ENCODE data around the gene HIVEP3.
"Not testable (repeated sequence)": the region's sequence is repeated elsewhere in the genome, so short reads cannot be mapped to it uniquely, and the experiment has no call there.

The HIVEP3 gene

GRCh38 chr1:41573785-41574713 is 344.7 kb downstream of the HIVEP3 start:
- in situ Hi-C loops (cut with MboI; ENCODE audit: low sequenced_read_pairs), result loop anchor here (5.0 kb wide), 1 partner anchor 223 kb away; no protein-coding TSS in a partner anchor

GRCh38 chr1:41573194-41573593 is 345.5 kb downstream of the HIVEP3 start:
- in situ Hi-C loops (cut with MboI; ENCODE audit: low sequenced_read_pairs), result loop anchor here (5.0 kb wide), 1 partner anchor 224 kb away; no protein-coding TSS in a partner anchor

GRCh38 chr1:41572224-41572623 is 346.5 kb downstream of the HIVEP3 start:
- in situ Hi-C loops (cut with MboI; ENCODE audit: low sequenced_read_pairs), result loop anchor here (5.0 kb wide), 1 partner anchor 225 kb away; no protein-coding TSS in a partner anchor

GRCh38 chr1:41571041-41571440 is 347.7 kb downstream of the HIVEP3 start:
- in situ Hi-C loops (cut with MboI; ENCODE audit: low sequenced_read_pairs), result loop anchor here (5.0 kb wide), 1 partner anchor 226 kb away; no protein-coding TSS in a partner anchor

- in situ Hi-C loops (cut with MboI; ENCODE audit: low sequenced_read_pairs), result no loop called here
Measured at GRCh38 chr1:41568204-41568603, 350.5 kb downstream of the HIVEP3 start.

- in situ Hi-C loops (cut with MboI; ENCODE audit: low sequenced_read_pairs), result no loop called here
Measured at GRCh38 chr1:41566969-41567368, 351.8 kb downstream of the HIVEP3 start.

- in situ Hi-C loops (cut with MboI; ENCODE audit: low sequenced_read_pairs), result no loop called here
Measured at GRCh38 chr1:41566274-41566885, 352.3 kb downstream of the HIVEP3 start.

GRCh38 chr1:41564741-41565475 is 353.8 kb downstream of the HIVEP3 start:
- in situ Hi-C loops (cut with MboI; ENCODE audit: low sequenced_read_pairs), result no loop called here

GRCh38 chr1:41562328-41562727 is 356.4 kb downstream of the HIVEP3 start:
- in situ Hi-C loops (cut with MboI; ENCODE audit: low sequenced_read_pairs), result no loop called here

- in situ Hi-C loops (cut with MboI; ENCODE audit: low sequenced_read_pairs), result no loop called here
Measured at GRCh38 chr1:41560931-41561330, 357.8 kb downstream of the HIVEP3 start.

- in situ Hi-C loops (cut with MboI; ENCODE audit: low sequenced_read_pairs), result no loop called here
Measured at GRCh38 chr1:41560496-41560895, 358.2 kb downstream of the HIVEP3 start.

GRCh38 chr1:41559331-41559730 is 359.4 kb downstream of the HIVEP3 start:
- in situ Hi-C loops (cut with MboI; ENCODE audit: low sequenced_read_pairs), result no loop called here

GRCh38 chr1:41558761-41559171 is 360.0 kb downstream of the HIVEP3 start:
- in situ Hi-C loops (cut with MboI; ENCODE audit: low sequenced_read_pairs), result no loop called here

- in situ Hi-C loops (cut with MboI; ENCODE audit: low sequenced_read_pairs), result no loop called here
Measured at GRCh38 chr1:41557751-41558455, 360.8 kb downstream of the HIVEP3 start.

GRCh38 chr1:41554746-41555145 is 364.0 kb downstream of the HIVEP3 start:
- in situ Hi-C loops (cut with MboI; ENCODE audit: low sequenced_read_pairs), result not testable (repeated sequence)

- in situ Hi-C loops (cut with MboI; ENCODE audit: low sequenced_read_pairs), result no loop called here
Measured at GRCh38 chr1:41547781-41548560, 370.8 kb downstream of the HIVEP3 start.

GRCh38 chr1:41547336-41547735 is 371.4 kb downstream of the HIVEP3 start:
- in situ Hi-C loops (cut with MboI; ENCODE audit: low sequenced_read_pairs), result no loop called here

- in situ Hi-C loops (cut with MboI; ENCODE audit: low sequenced_read_pairs), result no loop called here
Measured at GRCh38 chr1:41546833-41547135, 371.9 kb downstream of the HIVEP3 start.

GRCh38 chr1:41545996-41546832 is 372.5 kb downstream of the HIVEP3 start:
- in situ Hi-C loops (cut with MboI; ENCODE audit: low sequenced_read_pairs), result no loop called here

Data from HL-60/S4 (cell line).